Measurements from ENCODE around the gene UGT1A10.

- TF ChIP-seq SRF (IDR thresholded peaks at IDR 0.05; ENCODE audit: low read depth in 2 of 2, low read length in 2 of 2) (no peak), CTCF (IDR thresholded peaks at IDR 0.05 in 2 of 3, conservative IDR thresholded peaks at IDR 0.05 in 1 of 3; ENCODE audit: control insufficient read depth in 2 of 3, extremely low read depth in 1 of 3, insufficient read depth in 1 of 3, low read depth in 3 of 3, low read length in 3 of 3) (no peak), SP1 (IDR thresholded peaks at IDR 0.05; ENCODE audit: low read depth, low read length) (no peak), FOXM1 (IDR thresholded peaks at IDR 0.05; ENCODE audit: low read depth, low read length) (no peak), EP300 (IDR thresholded peaks at IDR 0.05; ENCODE audit: borderline replicate concordance in 1 of 2, control insufficient read depth in 1 of 2, low read depth in 2 of 2, low read length in 2 of 2) (no peak), GABPA (IDR thresholded peaks at IDR 0.05; ENCODE audit: low read depth) (no peak), E2F8 (IDR thresholded peaks at IDR 0.05; ENCODE audit: low read depth, partially characterized antibody) (no peak), E2F4 (IDR thresholded peaks at IDR 0.05; ENCODE audit: low read depth, low read length) (no peak), TAF1 (IDR thresholded peaks at IDR 0.05; ENCODE audit: borderline replicate concordance, low read depth, low read length) (no peak)
Observed at GRCh38 chr2:233691443-233692433, 55.5 kb downstream of the UGT1A10 start.

Measured in GM12878 (cell line).